Stimulated activated CD4-positive, alpha-beta T cell treated with anti-CD3 and anti-CD28 coated beads, Interleukin-1b, Interleukin-23, amount 100 ng/mL, for 48 hours (primary cell): Measurements from ENCODE around the gene INTS1.
"Not testable (repeated sequence)": the region's sequence is repeated elsewhere in the genome, so short reads cannot be mapped to it uniquely, and the experiment has no call there.

Experiments used
- DNase-seq: peaks from one replicate; pipeline ENCODE4 v3.0.0-alpha.2; 2020

Gene INTS1

DNA sequence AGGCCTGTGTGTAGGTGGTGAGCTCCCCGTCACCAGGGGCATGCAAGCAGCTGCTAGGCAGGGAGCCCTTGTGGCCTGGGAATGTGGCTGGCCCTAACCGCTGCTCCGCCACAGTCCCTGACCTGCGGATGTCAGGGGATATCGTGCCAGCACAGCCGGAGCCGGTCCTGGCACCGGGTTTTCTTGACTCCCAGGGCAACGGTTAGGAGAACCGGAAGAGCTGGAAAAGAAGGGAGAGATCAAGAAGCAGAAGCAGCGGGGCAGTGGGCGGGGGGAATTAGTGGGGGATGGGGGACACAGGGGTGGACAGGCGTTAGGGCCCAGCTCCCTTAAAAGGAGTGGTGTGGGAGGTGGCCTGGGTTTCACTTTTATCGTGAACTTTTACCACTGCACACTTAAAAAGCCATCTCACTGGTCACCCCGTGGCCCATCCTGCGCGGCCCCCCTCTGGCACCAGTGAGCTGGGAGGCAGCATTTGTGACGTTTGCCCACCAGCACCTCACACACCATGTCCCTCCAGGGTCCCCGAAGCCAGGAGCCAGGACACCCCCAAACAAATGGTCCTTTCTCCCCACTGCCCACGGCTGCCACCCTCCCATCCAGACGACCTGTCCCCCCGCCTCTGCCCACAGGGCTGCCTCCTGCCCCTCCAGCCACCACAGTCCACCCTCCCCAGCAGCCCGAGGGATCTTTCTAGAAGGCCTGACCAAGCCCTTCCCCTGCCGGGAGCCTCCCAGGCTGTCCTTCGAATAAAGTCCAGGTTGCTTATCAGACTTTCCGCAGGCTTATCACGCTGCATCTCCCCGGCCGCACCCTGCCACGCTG, 43.2 kb downstream of the INTS1 start:
- no peak for DNase-seq

GRCh38 chr7:1459920-1460820, 44.0 kb downstream of the INTS1 start:
- DNase-seq: no peak

DNA sequence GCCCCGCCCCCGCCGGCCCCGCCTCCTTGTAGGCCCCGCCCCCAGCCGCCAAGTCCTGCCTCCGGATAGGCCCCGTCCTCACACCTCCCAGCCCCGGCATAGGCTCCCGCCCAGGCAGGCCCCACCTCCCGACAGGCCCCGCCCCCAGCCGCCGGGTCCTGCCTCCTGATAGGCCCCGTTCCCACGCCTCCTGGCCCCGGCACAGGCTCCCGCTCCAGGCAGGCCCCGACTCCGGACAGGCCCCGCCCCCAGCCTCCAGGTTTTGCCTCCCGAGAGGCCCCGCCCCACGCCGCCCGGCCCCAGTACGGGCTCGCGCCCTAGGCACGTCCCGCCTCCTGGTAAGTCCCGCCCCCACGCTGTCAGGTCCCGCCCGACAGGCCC, 44.7 kb downstream of the INTS1 start:
- peak; percentile 99 for DNase-seq

DNA sequence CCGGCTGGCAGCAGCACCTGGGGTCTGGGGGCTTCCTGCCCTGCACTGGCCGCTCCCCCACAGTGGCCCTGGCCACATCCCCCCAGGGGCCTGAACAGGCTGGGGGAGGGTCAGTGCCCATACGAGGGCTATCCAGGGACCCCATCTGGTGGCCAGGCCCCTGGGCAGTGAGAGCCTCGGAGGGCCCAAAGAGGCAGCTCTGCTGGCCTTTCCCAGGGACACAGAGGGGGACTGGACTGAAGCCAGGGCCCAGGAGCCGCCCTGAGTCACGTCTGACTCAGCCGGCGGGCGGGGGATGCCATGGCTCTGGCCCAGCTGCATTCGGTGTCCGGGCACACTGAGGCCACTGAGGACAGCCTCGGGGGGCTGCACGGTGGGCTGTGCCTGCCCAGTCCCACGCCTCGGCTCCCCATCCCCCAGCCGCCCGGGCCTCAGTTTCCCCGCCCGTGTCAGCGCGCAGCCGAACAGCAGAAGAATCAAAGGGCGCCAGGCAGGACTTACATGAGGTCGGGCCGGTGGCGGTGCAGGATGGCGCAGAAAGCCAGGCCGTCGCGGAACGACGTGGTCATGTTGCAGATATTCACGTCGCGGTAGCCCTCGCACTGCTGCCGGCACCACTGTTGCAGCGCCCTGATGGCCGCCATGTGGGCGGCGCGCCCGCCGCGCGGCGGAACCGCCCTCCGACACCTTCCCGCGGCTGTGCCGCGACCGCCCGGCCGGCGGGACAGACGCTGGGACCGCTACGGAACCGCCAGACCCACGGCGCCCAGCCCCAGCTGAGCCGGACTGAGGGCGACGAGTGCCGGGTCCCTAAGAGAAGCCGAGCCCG, 45.3 kb downstream of the INTS1 start, which contains the start of gene MICALL2:
TSS of gene MICALL2 (minus strand) at position 788 of the 829 bp plus-strand sequence. CDS start at position 644, 144 bp downstream.
- no peak for DNase-seq

DNA sequence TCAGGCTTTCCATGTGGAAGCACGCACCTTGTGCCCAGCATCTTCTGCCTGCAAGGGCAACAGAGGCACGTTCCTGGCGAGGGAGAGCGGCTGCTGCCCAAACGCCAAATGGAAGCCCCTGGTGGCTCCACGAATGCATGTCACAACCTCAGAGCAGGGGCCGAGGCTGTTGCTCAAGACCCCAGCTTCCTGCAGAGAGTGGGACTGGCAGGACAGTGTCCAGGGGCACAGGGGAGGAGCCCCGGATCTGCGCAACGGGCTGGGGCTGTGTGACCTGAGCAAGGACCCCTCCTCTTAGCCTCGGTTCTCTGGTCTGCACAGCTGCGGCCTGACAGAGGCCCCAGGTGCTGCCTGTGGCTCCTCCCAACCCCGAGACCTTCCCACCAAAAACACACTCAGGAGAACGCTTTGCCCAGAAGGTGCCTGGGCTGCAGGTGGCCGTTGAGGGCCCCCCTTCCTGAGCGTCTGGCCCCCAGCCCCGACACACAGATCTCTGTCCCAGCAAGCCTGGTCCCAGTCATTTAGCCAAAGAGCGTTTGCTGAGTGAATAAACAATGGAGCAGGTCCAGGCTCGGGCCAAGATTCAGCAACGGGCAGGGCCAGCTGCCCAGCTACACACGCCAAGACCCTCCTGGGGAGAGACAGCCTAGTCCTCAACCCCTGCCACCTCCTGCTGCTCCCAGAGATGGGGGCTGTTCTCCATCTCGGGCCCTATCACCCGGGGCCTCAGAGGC, 46.1 kb downstream of the INTS1 start:
- no peak for DNase-seq

- no peak for DNase-seq
Measured at GRCh38 chr7:1457059-1457948, 46.9 kb downstream of the INTS1 start.

GRCh38 chr7:1455955-1456354, 48.2 kb downstream of the INTS1 start:
- DNase-seq: no peak

DNA sequence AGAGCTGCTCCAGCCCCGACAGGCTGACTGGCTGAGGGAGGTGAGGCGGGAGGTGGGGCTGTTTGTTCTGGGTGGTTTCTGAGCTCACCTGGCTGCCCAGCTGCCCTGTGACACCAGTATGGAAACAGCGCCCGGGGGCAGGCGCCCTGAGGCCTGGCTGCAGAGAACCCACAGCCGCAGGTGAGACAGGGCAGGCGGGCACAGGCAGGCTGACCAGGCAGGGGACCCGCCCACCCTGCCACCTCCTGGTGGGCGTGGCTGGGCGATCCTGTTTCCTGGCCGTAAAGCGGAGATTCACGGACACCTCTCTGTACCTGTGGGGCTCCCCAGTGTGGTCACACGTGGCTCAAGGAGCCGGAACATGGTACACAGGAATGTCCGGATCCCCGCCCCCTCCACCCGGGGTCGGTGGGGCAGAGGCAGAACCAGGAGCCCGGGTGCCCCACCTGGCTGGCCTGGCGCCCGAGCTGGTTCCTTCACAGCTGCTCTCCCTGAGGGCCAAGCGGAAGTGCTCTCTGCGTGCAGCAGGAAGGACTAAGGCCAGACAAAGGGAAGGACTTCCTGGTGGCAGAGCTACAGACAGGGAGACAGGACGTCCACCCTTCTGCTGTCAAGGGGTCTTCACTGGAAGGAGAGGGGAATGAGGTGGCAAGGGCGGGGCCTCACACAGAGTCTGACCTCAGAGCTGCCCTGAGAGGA, 48.8 kb downstream of the INTS1 start:
- DNase-seq: no peak

DNA sequence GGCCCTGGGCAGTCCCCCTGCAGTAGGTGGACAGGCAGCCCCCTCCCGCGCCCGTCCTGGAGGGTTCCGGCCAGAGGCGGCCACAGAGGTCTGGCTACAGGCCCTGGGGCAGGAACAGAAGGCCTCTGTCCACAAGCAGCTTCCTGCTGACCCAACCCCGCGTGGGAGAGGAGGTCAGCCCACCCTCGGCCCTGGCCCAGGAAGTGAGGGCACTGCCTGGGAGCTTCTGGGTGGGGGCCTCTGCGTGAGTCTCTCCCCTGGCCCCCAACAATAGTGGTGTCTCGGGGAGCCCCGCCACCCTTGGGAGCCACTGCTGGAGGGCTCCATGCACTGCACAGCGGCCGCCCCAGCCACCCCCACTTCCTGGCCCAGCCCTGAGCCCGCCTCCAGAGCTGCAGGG, 49.6 kb downstream of the INTS1 start:
- DNase-seq: no peak

GRCh38 chr7:1452205-1452604, 52.0 kb downstream of the INTS1 start:
- no peak for DNase-seq

GRCh38 chr7:1450987-1451386, 53.2 kb downstream of the INTS1 start:
- DNase-seq: no peak

DNA sequence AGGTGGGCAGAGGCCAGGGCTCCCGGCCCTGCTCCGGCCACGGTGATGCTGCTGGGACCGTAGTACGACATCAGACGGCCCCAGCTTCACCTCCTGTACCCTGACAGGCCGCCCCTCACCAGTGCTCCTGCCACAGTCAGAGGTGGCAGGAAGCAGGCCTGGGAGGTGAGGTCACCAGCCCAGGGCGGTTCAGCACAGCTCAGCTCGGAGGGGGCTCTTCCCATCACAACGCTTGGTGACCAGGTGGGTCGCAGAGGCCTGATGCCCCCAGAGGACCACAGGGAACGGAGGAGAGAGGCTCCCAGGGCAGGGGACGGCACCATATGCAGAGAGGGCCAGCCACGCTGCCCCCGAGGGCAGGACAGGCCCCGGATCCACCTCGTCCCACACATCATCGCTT, 53.8 kb downstream of the INTS1 start:
- DNase-seq: no peak

DNA sequence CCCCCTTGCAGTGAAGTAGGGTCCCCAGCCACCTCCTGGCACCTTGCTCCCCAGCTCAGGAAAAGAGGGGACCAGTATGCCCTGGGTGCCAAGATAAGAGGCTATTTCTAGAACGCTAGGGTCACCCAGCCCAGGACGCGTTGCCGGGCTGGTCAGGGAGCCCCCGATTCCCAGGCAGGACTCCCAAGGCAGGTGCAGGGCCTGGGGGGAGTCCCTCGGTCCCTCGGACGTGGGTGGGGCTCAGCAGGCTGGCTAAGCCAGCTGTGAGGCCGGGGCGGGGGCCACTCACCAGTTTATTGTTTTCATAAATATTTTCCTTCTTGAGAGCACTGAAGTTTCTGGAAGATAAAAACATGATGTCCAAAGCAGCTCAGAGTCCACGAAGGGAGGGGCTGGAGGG, 54.2 kb downstream of the INTS1 start:
- no peak for DNase-seq

DNA sequence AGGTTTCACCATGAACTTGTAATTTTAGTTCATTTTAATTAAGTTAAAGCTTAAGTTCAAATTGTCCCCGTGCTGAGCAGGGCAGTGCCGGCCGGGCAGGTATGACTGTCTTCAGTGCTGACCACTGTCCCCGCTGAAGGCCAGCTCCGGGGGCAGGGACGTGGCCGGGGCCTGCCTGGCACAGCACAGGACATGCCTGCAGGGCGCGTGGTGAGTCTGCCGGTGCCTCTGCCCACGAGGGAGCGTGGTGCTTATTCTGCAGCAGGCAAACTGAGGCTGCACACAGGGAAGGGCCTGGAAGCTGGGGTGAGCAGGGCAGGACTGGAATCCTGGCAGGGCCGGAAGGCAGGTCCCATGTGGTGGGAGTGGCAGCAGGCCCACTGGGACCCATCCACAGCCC, 54.7 kb downstream of the INTS1 start:
- DNase-seq: no peak

DNA sequence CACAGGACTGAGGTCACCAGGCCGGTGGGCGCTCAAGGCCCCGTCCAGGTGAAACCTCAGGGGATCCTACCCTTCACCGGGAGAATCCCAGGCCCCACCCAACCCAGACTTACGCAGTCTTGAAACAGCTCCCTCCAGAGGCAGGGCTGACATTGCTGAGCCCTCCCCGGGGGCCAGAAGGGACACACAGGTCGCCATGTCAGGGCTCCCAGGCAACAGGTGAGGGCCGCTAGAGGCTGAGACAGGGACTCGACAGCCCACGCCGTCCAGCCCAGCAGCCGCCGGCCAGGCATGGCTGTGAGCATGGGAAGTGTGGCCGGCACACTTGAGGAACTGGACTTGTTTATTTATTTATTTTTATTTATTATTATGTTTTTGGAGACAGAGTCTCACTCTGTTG, 55.2 kb downstream of the INTS1 start:
- DNase-seq: no peak

GRCh38 chr7:1447551-1448244, 56.5 kb downstream of the INTS1 start:
- DNase-seq: no peak

- DNase-seq: no peak
Measured at GRCh38 chr7:1447112-1447511, 57.1 kb downstream of the INTS1 start.

DNA sequence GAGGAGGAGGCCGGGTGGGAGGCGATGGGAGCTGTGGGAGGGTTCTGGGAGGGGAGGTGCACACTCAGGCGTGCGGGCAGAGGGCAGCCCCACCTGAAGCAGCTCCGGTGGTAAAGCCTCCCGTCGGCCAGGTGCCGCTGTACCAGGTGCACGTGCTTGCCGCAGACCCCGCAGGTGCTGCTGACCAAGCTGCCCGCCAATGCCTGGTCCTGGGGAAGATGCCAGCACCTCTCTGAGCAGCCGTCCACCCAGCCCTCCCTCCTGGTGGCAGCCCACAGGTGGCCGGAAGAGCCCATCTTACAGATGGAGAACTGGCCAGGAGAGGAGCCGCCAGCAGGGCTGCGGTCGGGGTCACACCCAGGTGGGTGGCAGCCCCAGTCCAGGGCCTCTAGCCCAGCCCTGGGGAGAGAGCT, 57.6 kb downstream of the INTS1 start:
- DNase-seq: no peak

GRCh38 chr7:1446026-1446425, 58.2 kb downstream of the INTS1 start:
- not testable (repeated sequence) for DNase-seq

- no peak for DNase-seq
Measured at GRCh38 chr7:1445341-1445740, 58.8 kb downstream of the INTS1 start.
